HG02798 (cell line): ENCODE data around the gene NOXA1.
A peak's percentile ranks its signal among the peaks of the same experiment; 100 is the strongest.
"Not testable (repeated sequence)": the region's sequence is repeated elsewhere in the genome, so short reads cannot be mapped to it uniquely, and the experiment has no call there.

Experiments used
- ATAC-seq: cut with Tn5 transposase; IDR thresholded peaks from one replicate; pipeline ENCODE4 v1.9.1; 2021; ENCODE audit warnings: mild to moderate bottlenecking; ENCODE audit not compliant: unreplicated experiment, poor library complexity

The NOXA1 gene

GRCh38 chr9:137450539-137451222 is 27.5 kb downstream of the NOXA1 start:
- not testable (repeated sequence) for ATAC-seq

- not testable (repeated sequence) for ATAC-seq
Measured at GRCh38 chr9:137451264-137452005, 28.2 kb downstream of the NOXA1 start.

GRCh38 chr9:137452006-137452760 is 29.0 kb downstream of the NOXA1 start:
- ATAC-seq: no peak

GRCh38 chr9:137452761-137453642 is 29.8 kb downstream of the NOXA1 start:
- ATAC-seq: no peak

GRCh38 chr9:137453643-137454081 is 30.5 kb downstream of the NOXA1 start:
- peak; percentile 48 for ATAC-seq

GRCh38 chr9:137454145-137454596 is 31.0 kb downstream of the NOXA1 start:
- ATAC-seq: peak; percentile 29

- no peak for ATAC-seq
Measured at GRCh38 chr9:137454597-137455358, 31.6 kb downstream of the NOXA1 start.

- ATAC-seq: no peak
Measured at GRCh38 chr9:137455359-137455991, 32.3 kb downstream of the NOXA1 start.

GRCh38 chr9:137456061-137456863 is 33.1 kb downstream of the NOXA1 start:
- no peak for ATAC-seq

GRCh38 chr9:137456864-137457405 is 33.7 kb downstream of the NOXA1 start:
- ATAC-seq: no peak

- no peak for ATAC-seq
Measured at GRCh38 chr9:137457406-137458193, 34.4 kb downstream of the NOXA1 start.

- ATAC-seq: no peak
Measured at GRCh38 chr9:137458194-137459151, 35.3 kb downstream of the NOXA1 start.

- ATAC-seq: peak; percentile 74
Measured at GRCh38 chr9:137459152-137459600, 36.0 kb downstream of the NOXA1 start, which contains the start of gene NSMF. TSS of gene NSMF (minus strand) at chr9:137459334. CDS start at chr9:137459102, 232 bp downstream.

- no peak for ATAC-seq
Measured at GRCh38 chr9:137459601-137460362, 36.6 kb downstream of the NOXA1 start.
